CD1c-positive myeloid dendritic cell (primary cell): ENCODE measurements around the gene PRPF8.

Experiments
- DNase-seq: peaks from one replicate; pipeline ENCODE4 v3.0.0-alpha.2; 2016; ENCODE audit errors: extremely low spot score

PRPF8 gene

GRCh38 chr17:1627182-1627981 is 57.3 kb downstream of the PRPF8 start:
- DNase-seq = peak; percentile 85

GRCh38 chr17:1626333-1626732 is 58.3 kb downstream of the PRPF8 start:
- DNase-seq = no peak

DNA sequence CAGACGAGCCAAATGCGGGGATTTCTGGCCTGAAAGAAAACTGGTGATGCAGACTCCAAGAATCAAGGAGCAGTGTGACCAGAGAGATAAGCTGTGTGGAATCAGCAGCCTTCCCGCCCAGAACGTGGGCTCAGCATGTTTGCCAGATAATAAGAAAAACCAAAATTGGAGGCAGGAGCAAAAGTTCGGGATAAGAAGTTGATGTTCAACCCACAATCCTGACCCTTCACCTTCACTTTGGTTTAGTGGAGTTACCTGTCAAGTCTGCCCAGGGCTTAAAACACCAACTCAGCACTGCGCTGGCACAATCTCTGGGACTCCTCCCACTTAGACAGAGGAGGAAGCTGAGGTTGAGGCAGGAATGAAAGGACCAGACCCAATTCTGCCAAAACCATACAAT is 59.1 kb downstream of the PRPF8 start:
- peak; percentile 28 for DNase-seq

- DNase-seq = no peak
Measured at GRCh38 chr17:1625053-1625452, 59.6 kb downstream of the PRPF8 start.

GRCh38 chr17:1624650-1625049 is 60.0 kb downstream of the PRPF8 start:
- no peak for DNase-seq

DNA sequence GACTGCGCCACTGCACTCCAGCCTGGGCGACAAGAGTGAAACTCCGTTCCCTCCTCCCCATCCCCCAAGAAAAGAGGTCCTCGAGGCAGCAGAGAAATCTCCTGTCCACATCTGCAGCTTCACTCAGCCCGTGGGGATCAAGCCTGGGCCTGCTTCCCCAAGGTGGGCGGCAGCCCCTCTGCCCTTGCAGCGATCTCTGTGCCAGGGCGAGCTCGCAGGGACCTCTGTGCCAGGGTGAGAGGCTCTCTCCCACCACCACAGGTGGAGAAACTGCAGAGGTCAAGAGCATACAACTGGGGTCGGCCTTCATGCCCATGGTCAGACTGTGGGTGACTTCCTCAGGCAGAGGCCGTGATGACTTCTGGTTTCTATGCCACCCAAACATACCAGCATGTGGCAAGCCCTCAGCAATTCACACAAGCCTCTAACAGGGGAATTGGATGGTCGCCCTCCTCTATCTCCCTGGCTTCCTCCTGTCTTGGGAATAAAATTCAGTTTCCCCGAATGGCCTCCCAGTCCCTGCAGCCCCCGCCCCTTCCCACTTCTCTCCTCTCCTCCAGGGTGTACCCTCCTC is 61.5 kb downstream of the PRPF8 start:
- DNase-seq = peak; percentile 43

- DNase-seq = no peak
Measured at GRCh38 chr17:1621273-1621954, 63.3 kb downstream of the PRPF8 start.

DNA sequence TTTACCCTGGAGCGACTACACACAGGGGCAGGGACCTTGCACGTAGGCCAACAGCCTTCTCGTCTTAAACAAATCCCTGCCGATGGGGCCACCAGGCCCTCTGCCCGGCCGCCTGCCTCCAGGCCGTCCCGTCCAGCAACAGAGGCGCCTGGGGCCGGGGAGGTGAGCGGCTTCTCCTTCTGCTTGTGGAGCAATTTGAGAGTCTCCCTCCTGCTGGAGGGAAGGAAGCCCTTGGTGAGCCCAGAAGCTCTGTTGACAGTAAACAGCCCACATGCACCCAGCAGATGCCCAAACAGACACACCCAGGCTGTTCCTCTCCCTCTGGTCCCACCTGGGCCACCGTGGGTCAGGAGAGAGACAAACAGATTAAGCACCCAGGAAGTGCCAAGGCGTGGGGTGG is 64.2 kb downstream of the PRPF8 start:
- no peak for DNase-seq

- peak; percentile 41 for DNase-seq
Measured at GRCh38 chr17:1617620-1618174, 67.0 kb downstream of the PRPF8 start.

GRCh38 chr17:1616101-1616500 is 68.6 kb downstream of the PRPF8 start:
- DNase-seq = no peak

DNA sequence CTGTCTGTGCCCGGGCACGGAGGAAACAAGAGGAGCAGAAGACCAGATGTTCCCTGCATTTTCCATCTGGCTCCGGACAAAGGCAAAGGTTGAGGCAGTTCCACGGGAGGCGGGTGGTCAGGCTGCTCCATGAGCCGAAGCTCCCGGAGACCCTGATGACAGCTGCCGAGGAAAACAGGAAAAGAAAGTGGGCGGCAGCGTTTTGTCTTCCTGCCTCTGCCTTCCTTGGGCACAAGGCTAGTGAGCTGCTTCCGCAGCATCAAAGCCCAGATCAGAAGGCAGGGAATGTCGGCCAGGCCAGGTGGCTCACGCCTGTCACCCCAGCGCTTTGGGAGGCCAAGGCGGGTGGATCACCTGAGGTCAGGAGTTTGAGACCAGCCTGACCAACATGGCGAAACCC is 72.3 kb downstream of the PRPF8 start:
- DNase-seq = peak; percentile 25

- peak; percentile 93 for DNase-seq
Measured at GRCh38 chr17:1611715-1612114, 73.0 kb downstream of the PRPF8 start.

DNA sequence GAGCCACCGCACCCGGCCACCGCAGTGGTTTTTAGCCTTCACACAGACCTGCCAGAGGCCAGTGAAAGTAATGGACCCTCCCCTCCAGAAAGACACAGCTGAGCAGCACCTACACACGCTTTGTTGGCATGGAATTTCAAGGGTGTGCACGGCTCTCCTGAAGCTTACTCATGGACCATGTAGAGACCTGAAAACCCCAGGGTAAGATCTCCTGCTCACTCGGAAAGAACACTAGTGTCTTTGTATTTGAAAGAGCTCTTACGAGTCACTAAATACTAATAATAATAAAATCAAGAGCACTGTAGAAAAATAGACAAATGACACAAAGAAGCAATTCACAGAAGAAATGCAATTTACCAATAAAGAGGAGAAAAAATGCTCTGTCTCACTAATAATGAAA is 76.0 kb downstream of the PRPF8 start:
- no peak for DNase-seq

DNA sequence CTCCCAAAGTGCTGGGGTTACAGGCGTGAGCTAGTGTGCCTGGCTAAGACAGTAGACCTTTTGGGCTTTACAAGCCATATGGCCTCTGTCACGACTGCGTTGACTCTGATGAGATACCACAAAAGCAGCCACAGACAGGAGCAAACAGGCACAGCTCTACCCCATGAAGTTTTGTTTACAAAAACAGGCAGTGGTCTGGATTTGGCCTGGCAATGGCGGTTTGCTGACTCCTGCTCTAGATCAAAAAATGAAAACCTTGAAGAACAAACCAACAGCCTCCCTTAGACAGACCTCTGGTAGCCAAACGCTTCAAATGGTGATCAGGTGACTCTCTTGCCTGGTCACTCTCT is 76.7 kb downstream of the PRPF8 start:
- DNase-seq = peak; percentile 30

- peak; percentile 64 for DNase-seq
Measured at GRCh38 chr17:1606352-1606985, 78.2 kb downstream of the PRPF8 start.

DNA sequence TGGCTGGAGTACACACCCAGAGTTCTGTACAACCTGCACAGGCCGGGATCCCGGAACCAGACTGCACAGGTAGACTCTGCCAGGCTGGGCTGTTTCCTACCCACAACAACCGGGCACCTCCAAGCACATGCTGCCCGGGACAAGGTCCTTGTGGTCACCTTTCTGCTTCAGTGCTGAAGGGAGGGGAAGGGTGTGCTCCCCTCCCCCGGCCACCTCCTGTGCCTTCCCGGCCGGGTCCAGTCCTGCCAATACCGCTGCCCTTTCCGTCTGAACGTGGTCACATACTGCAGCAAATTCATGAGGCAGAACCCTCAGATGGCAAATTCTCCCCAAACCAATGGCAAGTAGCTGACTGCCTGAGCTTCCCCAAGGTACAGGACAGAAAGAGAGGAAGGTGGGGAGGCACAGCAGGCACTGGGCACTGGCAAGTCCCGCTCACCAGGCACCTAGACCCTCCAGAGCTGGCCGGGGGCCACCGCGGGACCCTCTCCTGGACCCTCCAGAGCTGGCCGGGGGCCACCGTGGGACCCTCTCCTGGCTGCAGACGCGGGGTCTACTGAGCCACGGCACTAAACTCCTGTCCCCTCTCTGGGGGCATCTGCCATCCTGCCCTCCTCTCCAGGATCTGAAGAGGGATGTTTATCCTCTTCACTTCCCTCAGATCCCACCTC is 78.9 kb downstream of the PRPF8 start:
- DNase-seq = no peak

DNA sequence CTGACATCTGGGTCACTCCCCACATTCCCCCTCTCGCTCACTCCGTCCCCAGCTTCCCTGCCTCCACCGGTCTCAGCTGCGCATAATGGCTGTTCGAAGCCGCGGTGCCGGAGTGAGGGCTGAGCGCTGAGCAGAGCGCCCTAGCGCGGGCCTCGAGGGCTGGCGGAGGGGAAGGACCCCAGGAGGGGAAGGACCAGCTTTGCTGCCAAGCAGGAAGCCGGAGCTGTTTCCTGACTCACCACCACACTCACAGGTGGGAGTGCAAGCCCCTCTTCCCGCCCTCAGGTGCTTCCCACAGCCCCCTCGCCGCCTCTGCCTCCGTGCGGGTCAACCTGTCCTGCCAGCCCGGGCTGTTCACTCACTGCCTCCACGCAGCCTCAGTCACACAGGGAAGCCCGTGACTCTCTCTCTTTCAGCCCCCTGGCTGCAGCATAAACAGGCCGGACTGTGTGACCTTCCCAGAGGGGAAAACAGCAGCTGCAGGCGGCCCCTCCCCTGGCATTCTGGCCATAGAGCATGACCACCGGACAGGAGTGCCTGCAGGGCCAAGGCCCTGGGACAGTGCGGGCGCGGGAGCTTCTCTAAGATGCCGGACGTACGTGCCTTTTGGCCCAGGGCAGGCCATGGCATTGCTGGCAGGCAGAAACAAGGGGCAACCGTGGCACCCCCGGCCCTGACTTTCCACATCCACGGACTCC is 79.7 kb downstream of the PRPF8 start:
- DNase-seq = no peak

- no peak for DNase-seq
Measured at GRCh38 chr17:1601571-1601970, 83.1 kb downstream of the PRPF8 start.
